Limb (tissue), 2 donors: Measurements from ENCODE around the gene SMARCC1.

Experiments
- DNase-seq, 2 donors: peaks; one replicate each; pipeline ENCODE4 v3.0.0-alpha.2; 2016; ENCODE audit errors: extremely low spot score in 2 of 2

SMARCC1 gene

GRCh38 chr3:47636225-47636624 lies 145.5 kb downstream of the SMARCC1 start:
- no peak for DNase-seq

- DNase-seq = no peak
Observed at GRCh38 chr3:47635536-47635935, 146.2 kb downstream of the SMARCC1 start.

- no peak for DNase-seq
Observed at GRCh38 chr3:47634996-47635395, 146.7 kb downstream of the SMARCC1 start.

- no peak for DNase-seq
Observed at GRCh38 chr3:47630810-47631209, 150.9 kb downstream of the SMARCC1 start.

GRCh38 chr3:47629770-47630169 lies 151.9 kb downstream of the SMARCC1 start:
- no peak for DNase-seq

GRCh38 chr3:47628426-47628825 lies 153.3 kb downstream of the SMARCC1 start:
- no peak for DNase-seq

- no peak for DNase-seq
Observed at GRCh38 chr3:47622671-47623461, 158.8 kb downstream of the SMARCC1 start.

GRCh38 chr3:47617086-47618010 lies 164.3 kb downstream of the SMARCC1 start:
- no peak for DNase-seq

- no peak for DNase-seq
Observed at GRCh38 chr3:47614788-47615187, 166.9 kb downstream of the SMARCC1 start.

GRCh38 chr3:47613722-47614121 lies 168.0 kb downstream of the SMARCC1 start:
- no peak for DNase-seq

GRCh38 chr3:47612879-47613278 lies 168.8 kb downstream of the SMARCC1 start:
- no peak for DNase-seq

GRCh38 chr3:47612178-47612577 lies 169.5 kb downstream of the SMARCC1 start:
- no peak for DNase-seq

GRCh38 chr3:47611576-47611975 lies 170.1 kb downstream of the SMARCC1 start:
- DNase-seq = no peak

GRCh38 chr3:47610583-47610982 lies 171.1 kb downstream of the SMARCC1 start:
- no peak for DNase-seq

GRCh38 chr3:47607335-47607734 lies 174.4 kb downstream of the SMARCC1 start:
- DNase-seq = no peak

- no peak for DNase-seq
Observed at GRCh38 chr3:47606165-47606564, 175.5 kb downstream of the SMARCC1 start.

- no peak for DNase-seq
Observed at GRCh38 chr3:47605652-47606051, 176.0 kb downstream of the SMARCC1 start.

GRCh38 chr3:47604145-47604544 lies 177.5 kb downstream of the SMARCC1 start:
- DNase-seq = no peak

- no peak for DNase-seq
Observed at GRCh38 chr3:47603332-47603731, 178.4 kb downstream of the SMARCC1 start.

GRCh38 chr3:47601281-47601680 lies 180.4 kb downstream of the SMARCC1 start:
- DNase-seq = no peak

- no peak for DNase-seq
Observed at GRCh38 chr3:47594792-47595191, 186.9 kb downstream of the SMARCC1 start.

- no peak for DNase-seq
Observed at GRCh38 chr3:47592066-47592795, 189.5 kb downstream of the SMARCC1 start.
